Panc1 (cell line): ENCODE measurements around the gene SPSB1. TPM values are rescaled to one million over a fixed set of nuclear protein-coding genes. Genes with fewer than 3 reads are reported as not detected.
A peak's percentile ranks its signal among the peaks of the same experiment; 100 is the strongest.

ENCODE experiments used
- ATAC-seq: fragments of 200-7000 bp; cut with Tn5 transposase; 2 replicates; pipeline ENCODE4 v1.9.1; 2020; ENCODE audit warnings: mild to moderate bottlenecking, moderate library complexity
- BruUV-seq: library from RNA; stranded (reverse); fragments of 400-500 nt; replicated peaks from 2 replicates; lab custom pipeline; 2021; lab: Mats Ljungman, UMichigan
- CTCF ChIA-PET: fragments of 300-600 bp; sonication (Branson Sonifier 250); formaldehyde crosslinking; loops from one replicate; lab custom pipeline; 2022; ENCODE audit warnings: antibody characterized with exemption; lab: Charles Lee
- POLR2A ChIA-PET: fragments of 300-600 bp; sonication (Branson Sonifier 250); formaldehyde crosslinking; loops from one replicate; lab custom pipeline; 2022; ENCODE audit warnings: antibody characterized with exemption; lab: Charles Lee
- DNase-seq: peaks from one replicate; pipeline ENCODE4 v3.0.0-alpha.2; 2010; ENCODE audit warnings: low read depth, low spot score
- H3K27ac ChIP-seq: 2 replicates; pipeline ENCODE4 v1.5.1; 2011; ENCODE audit warnings: mild to moderate bottlenecking, low read length, inconsistent platforms
- H3K27me3 ChIP-seq: fragments of 200-500 bp; sonication (Bioruptor generic); 2 replicates; pipeline ENCODE4 v1.6.0; 2014; ENCODE audit warnings: low read length, inconsistent platforms; ENCODE audit not compliant: control insufficient read depth, insufficient read depth
- H3K36me3 ChIP-seq: fragments of 200-500 bp; sonication (Bioruptor generic); 2 replicates; pipeline ENCODE4 v1.5.1; 2014; ENCODE audit warnings: inconsistent platforms, mild to moderate bottlenecking, low read length, moderate library complexity; ENCODE audit not compliant: control insufficient read depth, insufficient read depth
- H3K4me1 ChIP-seq: 2 replicates; pipeline ENCODE4 v1.5.1; 2011; ENCODE audit warnings: inconsistent platforms, mild to moderate bottlenecking, low read length, moderate library complexity; ENCODE audit not compliant: control insufficient read depth, insufficient read depth
- H3K4me3 ChIP-seq, 2 experiments: 2 replicates each; pipeline ENCODE4 v1.5.1; 2011 to 2012; ENCODE audit warnings: low read depth in 2 of 2, low read length in 2 of 2, mild to moderate bottlenecking in 2 of 2, inconsistent platforms in 1 of 2, moderate library complexity in 1 of 2
- H3K9me3 ChIP-seq: fragments of 200-500 bp; sonication (Bioruptor generic); 2 replicates; pipeline ENCODE4 v1.5.1; 2014; ENCODE audit warnings: low read depth, mild to moderate bottlenecking, inconsistent platforms, low read length, moderate library complexity; ENCODE audit not compliant: control insufficient read depth, insufficient read depth
- POLR2AphosphoS5 ChIP-seq: IDR thresholded peaks from 2 replicates; pipeline ENCODE4 v1.6.1; 2012; ENCODE audit warnings: mild to moderate bottlenecking, low read depth, low read length, moderate library complexity
- SIN3A ChIP-seq: IDR thresholded peaks from 2 replicates; pipeline ENCODE4 v1.6.1; 2012; ENCODE audit warnings: low read depth, mild to moderate bottlenecking, low read length, moderate library complexity, borderline replicate concordance; ENCODE audit not compliant: insufficient read depth
- TCF7L2 ChIP-seq: IDR thresholded peaks from 2 replicates; pipeline ENCODE4 v1.6.1; 2011; ENCODE audit warnings: mild to moderate bottlenecking, low read depth, low read length, inconsistent platforms
- in situ Hi-C: cut with HindIII; loops from 2 replicates; pipeline ENCODE4 v1.10.0; 2016; ENCODE audit warnings: low sequenced_read_pairs, low pct_unique_long_range_greater_than_20kb
- intact Hi-C: fragments of 100-400 bp; cut with micrococcal nuclease; formaldehyde crosslinking; loops from one replicate; pipeline ENCODE4 v1.10.0; 2022; ENCODE audit not compliant: unreplicated experiment
- total RNA-seq: library from RNA; stranded (reverse); gene quantifications from one replicate; pipeline ENCODE4 v1.2.1, GENCODE V29; 2021; ENCODE audit not compliant: unreplicated experiment
- TF ChIP-seq, protein P1 (sequence below), 2 experiments: IDR thresholded peaks; 2 replicates each; pipeline ENCODE4 v1.6.1; 2011 to 2012; ENCODE audit warnings: low read depth in 2 of 2, control low read depth in 1 of 2, low read length in 1 of 2, mild to moderate bottlenecking in 1 of 2, moderate library complexity in 1 of 2; ENCODE audit not compliant: insufficient read depth in 1 of 2
- TF ChIP-seq, protein P2 (sequence below): fragments of 450-650 bp; IDR thresholded peaks from 2 replicates; pipeline ENCODE4 v1.5.1; 2017; ENCODE audit warnings: mild to moderate bottlenecking

The SPSB1 gene
- total RNA-seq, 1 experiment from 2014 or later: 73.7 TPM

DNA sequence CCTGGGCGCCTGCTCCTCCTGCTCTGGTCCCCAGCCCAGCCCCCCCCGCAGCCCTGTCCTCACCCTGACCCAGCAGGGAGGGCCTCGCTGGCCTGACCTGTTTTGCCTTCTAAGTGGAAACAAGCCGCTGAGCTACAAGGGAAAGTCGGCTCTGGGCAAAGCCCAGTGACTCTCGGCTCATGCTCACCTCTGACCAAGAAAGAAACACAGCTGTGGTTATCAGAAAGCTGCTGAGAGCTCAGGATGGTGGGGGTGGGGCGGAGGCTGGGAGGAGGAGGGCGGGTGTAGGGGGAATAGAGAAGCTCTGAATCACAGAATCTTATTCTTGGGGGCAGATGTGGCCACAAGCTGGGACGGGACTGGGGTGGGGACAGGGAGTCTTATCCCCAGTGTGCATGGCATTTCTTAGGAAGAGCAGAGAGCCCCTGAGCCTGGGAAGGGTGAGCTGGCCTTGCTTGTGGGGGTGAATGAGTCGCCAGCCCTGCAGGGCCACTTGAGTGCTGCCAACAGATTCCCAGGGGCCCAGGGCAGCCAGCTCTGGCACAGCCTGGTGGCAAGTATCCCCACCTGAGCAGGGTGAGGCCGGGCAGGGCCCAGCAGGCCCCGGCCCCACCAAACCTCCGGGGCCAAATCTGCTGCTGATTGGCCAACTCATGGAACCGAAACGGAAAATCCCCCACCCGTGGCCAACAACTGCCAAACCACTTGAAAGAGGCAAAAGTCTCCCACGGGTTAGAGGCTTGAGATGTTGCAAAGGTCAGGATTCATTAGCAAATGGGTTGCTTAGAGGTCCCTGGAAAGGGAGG is 120.6 kb downstream of the SPSB1 start:
- ATAC-seq (peak; percentile 84), DNase-seq (no peak)
- Histone ChIP-seq H3K27ac (peak overlapping the region; percentile 96), H3K36me3 (no peaks in the 10 kb centered on the region), H3K27me3 (no peaks in the 10 kb centered on the region), H3K4me1 (peaks cover 36% of the 10 kb centered on the region), H3K4me3 (no peak overlapping the region), H3K9me3 (no peaks in the 10 kb centered on the region)
- intact Hi-C loops (no loop called here), in situ Hi-C loops (no loop called here)
- CTCF ChIA-PET: interaction anchor here (0.5 to 0.9 kb wide), 6 partner anchors 14 to 924 kb away, joined by 3 to 6 read pairs (median 4); no protein-coding TSS in a partner anchor
- POLR2A ChIA-PET: interaction anchor here (0.5 to 1.6 kb wide), 8 partner anchors 13 to 368 kb away, joined by 3 to 9 read pairs (median 5); no protein-coding TSS in a partner anchor
- TF ChIP-seq SIN3A (0 out of 2 replicates have a peak, but pooled peaks have one; percentile 23), TCF7L2 (peak; percentile 99), POLR2AphosphoS5 (peak; percentile 56; the same call in 1 of the 2 replicates)
- TF ChIP-seq, protein P1, sequence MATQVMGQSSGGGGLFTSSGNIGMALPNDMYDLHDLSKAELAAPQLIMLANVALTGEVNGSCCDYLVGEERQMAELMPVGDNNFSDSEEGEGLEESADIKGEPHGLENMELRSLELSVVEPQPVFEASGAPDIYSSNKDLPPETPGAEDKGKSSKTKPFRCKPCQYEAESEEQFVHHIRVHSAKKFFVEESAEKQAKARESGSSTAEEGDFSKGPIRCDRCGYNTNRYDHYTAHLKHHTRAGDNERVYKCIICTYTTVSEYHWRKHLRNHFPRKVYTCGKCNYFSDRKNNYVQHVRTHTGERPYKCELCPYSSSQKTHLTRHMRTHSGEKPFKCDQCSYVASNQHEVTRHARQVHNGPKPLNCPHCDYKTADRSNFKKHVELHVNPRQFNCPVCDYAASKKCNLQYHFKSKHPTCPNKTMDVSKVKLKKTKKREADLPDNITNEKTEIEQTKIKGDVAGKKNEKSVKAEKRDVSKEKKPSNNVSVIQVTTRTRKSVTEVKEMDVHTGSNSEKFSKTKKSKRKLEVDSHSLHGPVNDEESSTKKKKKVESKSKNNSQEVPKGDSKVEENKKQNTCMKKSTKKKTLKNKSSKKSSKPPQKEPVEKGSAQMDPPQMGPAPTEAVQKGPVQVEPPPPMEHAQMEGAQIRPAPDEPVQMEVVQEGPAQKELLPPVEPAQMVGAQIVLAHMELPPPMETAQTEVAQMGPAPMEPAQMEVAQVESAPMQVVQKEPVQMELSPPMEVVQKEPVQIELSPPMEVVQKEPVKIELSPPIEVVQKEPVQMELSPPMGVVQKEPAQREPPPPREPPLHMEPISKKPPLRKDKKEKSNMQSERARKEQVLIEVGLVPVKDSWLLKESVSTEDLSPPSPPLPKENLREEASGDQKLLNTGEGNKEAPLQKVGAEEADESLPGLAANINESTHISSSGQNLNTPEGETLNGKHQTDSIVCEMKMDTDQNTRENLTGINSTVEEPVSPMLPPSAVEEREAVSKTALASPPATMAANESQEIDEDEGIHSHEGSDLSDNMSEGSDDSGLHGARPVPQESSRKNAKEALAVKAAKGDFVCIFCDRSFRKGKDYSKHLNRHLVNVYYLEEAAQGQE (IDR thresholded peaks at IDR 0.05; ENCODE audit: insufficient read depth in 1 of 2, low read depth in 2 of 2, low read length in 1 of 2): no peak
- TF ChIP-seq, protein P2, sequence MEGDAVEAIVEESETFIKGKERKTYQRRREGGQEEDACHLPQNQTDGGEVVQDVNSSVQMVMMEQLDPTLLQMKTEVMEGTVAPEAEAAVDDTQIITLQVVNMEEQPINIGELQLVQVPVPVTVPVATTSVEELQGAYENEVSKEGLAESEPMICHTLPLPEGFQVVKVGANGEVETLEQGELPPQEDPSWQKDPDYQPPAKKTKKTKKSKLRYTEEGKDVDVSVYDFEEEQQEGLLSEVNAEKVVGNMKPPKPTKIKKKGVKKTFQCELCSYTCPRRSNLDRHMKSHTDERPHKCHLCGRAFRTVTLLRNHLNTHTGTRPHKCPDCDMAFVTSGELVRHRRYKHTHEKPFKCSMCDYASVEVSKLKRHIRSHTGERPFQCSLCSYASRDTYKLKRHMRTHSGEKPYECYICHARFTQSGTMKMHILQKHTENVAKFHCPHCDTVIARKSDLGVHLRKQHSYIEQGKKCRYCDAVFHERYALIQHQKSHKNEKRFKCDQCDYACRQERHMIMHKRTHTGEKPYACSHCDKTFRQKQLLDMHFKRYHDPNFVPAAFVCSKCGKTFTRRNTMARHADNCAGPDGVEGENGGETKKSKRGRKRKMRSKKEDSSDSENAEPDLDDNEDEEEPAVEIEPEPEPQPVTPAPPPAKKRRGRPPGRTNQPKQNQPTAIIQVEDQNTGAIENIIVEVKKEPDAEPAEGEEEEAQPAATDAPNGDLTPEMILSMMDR: no peak
- no TSS peak for BruUV-seq

DNA sequence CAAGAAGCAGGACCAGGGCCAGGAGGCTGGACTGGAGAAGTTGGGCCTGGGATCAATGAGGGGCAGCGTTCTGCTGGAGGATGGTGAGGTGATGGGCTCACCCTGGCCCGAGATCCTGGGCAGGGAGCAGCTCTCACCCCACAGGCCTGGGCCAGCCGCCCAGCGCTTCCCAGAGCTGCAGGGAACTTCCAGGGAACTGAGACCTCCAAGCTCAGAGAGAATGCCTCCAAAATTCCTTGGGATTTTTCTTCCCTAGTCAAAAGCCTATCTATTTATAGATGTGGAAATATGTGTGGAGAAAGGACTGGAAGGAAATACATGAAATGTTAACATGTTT is 121.2 kb downstream of the SPSB1 start:
- peaks cover 36% of the 10 kb centered on the region for H3K4me1 ChIP-seq
- H3K36me3 ChIP-seq: no peaks in the 10 kb centered on the region
- no peak for DNase-seq
- H3K4me3 ChIP-seq: no peak overlapping the region
- no TSS peak for BruUV-seq
- peak overlapping the region; percentile 96 for H3K27ac ChIP-seq
- H3K27me3 ChIP-seq: no peaks in the 10 kb centered on the region
- H3K9me3 ChIP-seq: no peaks in the 10 kb centered on the region
- intact Hi-C loops: no loop called here
- TF ChIP-seq, protein P1 (IDR thresholded peaks at IDR 0.05; ENCODE audit: insufficient read depth in 1 of 2, low read depth in 2 of 2, low read length in 1 of 2): no peak
- TF ChIP-seq TCF7L2: peak; percentile 45
- POLR2A ChIA-PET: interaction anchor here (0.6 to 1.6 kb wide), 3 partner anchors 14 to 68 kb away, joined by 3 to 5 read pairs (median 4); no protein-coding TSS in a partner anchor
- in situ Hi-C loops: no loop called here
- CTCF ChIA-PET: interaction anchor here (0.5 kb wide), 1 partner anchor 924 kb away, joined by 4 read pairs; no protein-coding TSS in a partner anchor
- ATAC-seq: peak; percentile 50
